KOPT-K1 (cell line): ENCODE measurements around the gene ELOVL1.

Experiments
- H3K27ac ChIP-seq: fragments of 200-600 bp; sonication (generic); 2 replicates; pipeline ENCODE4 v1.5.1; 2016; ENCODE audit warnings: antibody characterized with exemption, mild to moderate bottlenecking, low read depth, low read length; ENCODE audit not compliant: poor library complexity, severe bottlenecking
- H3K36me3 ChIP-seq: fragments of 200-600 bp; sonication (generic); 2 replicates; pipeline ENCODE4 v1.5.1; 2017; ENCODE audit warnings: antibody characterized with exemption, mild to moderate bottlenecking, low read length, moderate library complexity; ENCODE audit not compliant: insufficient read depth
- H3K9me3 ChIP-seq: fragments of 200-600 bp; sonication (generic); 2 replicates; pipeline ENCODE4 v1.5.1; 2017; ENCODE audit warnings: antibody characterized with exemption, low read length, mild to moderate bottlenecking; ENCODE audit not compliant: insufficient read depth, poor library complexity, severe bottlenecking

The ELOVL1 gene

GRCh38 chr1:43368646-43369020, 822 bp upstream of the ELOVL1 start:
- peaks cover 18% of the 10 kb centered on the region for H3K36me3 ChIP-seq
- H3K9me3 ChIP-seq, result no peaks in the 10 kb centered on the region
- H3K27ac ChIP-seq, result peak overlapping the region; percentile 90

DNA sequence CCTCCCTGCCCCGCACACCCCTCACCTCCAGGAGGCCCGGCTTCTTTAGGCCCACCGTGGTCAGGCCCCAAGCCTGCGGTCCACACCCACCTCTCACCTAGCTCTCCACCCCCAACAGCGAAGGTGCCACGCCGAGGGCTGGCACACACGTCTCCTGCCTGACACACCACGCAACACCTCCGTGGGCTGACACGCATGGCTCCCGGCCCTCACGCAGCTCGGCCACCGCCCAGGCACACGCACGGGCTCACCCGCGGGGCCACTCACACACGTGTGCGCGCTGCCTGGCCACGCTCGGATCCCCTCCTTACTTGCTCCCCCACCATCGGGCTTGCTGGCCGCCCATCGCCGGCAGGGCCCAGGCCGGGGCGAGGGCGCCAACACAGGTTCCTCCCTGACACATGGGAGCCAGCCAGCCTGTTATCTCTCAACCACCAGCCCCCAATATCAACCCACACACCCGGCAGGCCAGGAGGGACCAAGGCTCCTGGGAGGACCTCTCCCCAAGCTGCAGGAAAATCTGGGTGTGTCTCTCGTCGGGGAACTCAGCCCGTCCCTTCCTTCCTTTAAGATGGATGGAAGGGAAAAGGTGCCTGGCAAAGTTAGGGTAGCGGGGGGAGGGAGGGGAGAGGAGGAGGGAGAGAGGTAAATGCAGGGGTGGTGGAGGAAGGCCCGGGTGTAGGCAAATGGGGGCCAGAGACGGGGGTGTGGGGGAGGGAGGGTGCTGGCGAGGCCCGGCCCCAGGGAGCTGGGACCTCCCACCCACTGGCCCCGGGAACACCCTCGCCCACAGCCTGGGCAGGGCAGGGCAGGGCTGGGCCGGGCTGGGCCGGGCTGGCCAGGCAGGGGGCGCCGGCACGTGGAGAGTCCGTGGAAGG, 546 bp downstream of the ELOVL1 start:
- Histone ChIP-seq H3K27ac (peak overlapping the region; percentile 90), H3K36me3 (peaks cover 32% of the 10 kb centered on the region), H3K9me3 (no peaks in the 10 kb centered on the region)

GRCh38 chr1:43366601-43367025, 1.2 kb downstream of the ELOVL1 start:
- Histone ChIP-seq H3K27ac (peak overlapping the region; percentile 90), H3K36me3 (peaks cover 38% of the 10 kb centered on the region), H3K9me3 (no peaks in the 10 kb centered on the region)

DNA sequence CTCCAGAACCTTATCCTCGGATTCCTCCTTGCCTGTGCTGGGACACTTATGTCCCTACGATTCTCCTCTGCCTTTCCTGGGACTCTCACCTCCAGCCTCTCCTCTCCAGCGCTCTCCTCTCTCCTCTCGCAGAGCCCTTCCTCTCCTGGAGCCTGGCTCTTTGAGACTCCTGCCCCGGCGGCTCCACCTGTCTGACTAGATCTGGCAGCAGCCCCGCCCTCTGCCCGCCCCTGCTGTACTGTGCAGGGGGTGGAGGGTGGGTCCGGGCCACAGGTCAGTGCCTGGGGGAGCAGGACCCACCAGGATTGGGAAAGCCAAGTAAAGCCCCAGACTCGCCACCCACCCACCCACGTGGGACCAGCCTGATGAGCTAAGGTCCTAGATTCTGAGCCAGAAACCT, 1.6 kb downstream of the ELOVL1 start:
- Histone ChIP-seq H3K36me3 (peaks cover 43% of the 10 kb centered on the region), H3K9me3 (no peaks in the 10 kb centered on the region), H3K27ac (peak overlapping the region; percentile 90)

GRCh38 chr1:43365678-43366077, 2.1 kb downstream of the ELOVL1 start:
- Histone ChIP-seq H3K27ac (no peak overlapping the region), H3K36me3 (peaks cover 48% of the 10 kb centered on the region), H3K9me3 (no peaks in the 10 kb centered on the region)

GRCh38 chr1:43363935-43364525, 3.8 kb downstream of the ELOVL1 start:
- peaks cover 60% of the 10 kb centered on the region for H3K36me3 ChIP-seq
- H3K9me3 ChIP-seq, result no peaks in the 10 kb centered on the region
- H3K27ac ChIP-seq, result no peak overlapping the region

DNA sequence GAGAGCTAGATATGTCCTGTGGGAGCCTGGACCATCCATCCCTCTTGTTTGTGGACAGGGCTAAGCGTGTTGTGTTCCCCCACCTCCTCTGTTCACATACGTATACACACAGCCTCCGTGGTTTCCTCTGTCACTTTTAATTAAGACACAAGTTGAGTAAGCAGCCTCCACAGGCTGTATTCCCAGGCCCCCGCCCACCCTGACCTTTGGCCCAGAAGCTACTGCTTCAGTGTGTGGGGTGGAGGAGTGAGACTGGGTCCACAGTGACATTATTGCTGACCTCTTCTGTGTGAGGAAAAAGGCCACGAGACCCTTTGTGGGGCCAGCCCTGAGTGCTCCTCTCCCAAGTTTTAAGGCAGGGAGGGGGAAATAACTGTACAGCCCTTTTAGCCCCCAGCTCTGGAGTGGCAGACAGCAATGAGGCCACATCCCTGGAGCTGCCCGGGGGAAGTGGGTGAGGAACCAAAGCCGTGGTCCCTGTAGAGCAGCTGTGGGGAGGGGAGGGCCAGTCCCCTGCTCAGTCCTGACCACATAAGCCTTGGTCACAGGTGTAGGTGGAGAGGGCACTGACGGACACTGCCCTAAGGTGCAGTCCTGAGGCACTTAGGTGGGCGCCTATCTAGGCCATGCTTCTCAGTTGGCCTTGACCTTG, 4.4 kb downstream of the ELOVL1 start:
- Histone ChIP-seq H3K27ac (no peak overlapping the region), H3K36me3 (peaks cover 60% of the 10 kb centered on the region), H3K9me3 (no peaks in the 10 kb centered on the region)

DNA sequence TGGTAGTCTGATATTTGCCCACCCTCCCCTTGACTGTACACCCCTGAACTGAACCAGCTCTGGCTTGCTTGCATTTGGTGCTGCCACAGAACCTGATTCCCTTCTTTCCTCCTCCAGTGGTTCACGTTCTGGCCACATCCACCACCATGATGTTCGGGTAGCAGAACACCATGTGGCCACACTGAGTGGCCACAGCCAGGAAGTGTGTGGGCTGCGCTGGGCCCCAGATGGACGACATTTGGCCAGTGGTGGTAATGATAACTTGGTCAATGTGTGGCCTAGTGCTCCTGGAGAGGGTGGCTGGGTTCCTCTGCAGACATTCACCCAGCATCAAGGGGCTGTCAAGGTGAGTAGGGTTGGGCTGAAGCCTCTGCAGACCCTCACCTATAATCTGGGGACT, 7.2 kb downstream of the ELOVL1 start:
- Histone ChIP-seq H3K27ac (peak overlapping the region; percentile 85), H3K36me3 (peaks cover 60% of the 10 kb centered on the region), H3K9me3 (no peaks in the 10 kb centered on the region)

DNA sequence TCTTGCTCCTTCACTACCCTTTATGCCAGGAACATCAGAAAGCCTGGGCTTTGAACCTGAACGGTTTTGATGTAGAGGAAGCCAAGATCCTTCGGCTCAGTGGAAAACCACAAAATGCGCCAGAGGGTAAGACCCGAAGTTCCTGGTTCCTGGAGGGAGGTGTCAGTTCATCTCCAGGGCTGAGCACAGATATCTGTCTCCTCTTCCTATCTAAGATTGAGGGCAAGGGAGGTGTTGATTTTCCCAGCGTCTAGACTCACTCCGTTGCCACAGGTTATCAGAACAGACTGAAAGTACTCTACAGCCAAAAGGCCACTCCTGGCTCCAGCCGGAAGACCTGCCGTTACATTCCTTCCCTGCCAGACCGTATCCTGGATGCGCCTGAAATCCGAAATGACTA, 8.1 kb downstream of the ELOVL1 start:
- Histone ChIP-seq H3K27ac (peak overlapping the region; percentile 85), H3K36me3 (peaks cover 52% of the 10 kb centered on the region), H3K9me3 (no peaks in the 10 kb centered on the region)

DNA sequence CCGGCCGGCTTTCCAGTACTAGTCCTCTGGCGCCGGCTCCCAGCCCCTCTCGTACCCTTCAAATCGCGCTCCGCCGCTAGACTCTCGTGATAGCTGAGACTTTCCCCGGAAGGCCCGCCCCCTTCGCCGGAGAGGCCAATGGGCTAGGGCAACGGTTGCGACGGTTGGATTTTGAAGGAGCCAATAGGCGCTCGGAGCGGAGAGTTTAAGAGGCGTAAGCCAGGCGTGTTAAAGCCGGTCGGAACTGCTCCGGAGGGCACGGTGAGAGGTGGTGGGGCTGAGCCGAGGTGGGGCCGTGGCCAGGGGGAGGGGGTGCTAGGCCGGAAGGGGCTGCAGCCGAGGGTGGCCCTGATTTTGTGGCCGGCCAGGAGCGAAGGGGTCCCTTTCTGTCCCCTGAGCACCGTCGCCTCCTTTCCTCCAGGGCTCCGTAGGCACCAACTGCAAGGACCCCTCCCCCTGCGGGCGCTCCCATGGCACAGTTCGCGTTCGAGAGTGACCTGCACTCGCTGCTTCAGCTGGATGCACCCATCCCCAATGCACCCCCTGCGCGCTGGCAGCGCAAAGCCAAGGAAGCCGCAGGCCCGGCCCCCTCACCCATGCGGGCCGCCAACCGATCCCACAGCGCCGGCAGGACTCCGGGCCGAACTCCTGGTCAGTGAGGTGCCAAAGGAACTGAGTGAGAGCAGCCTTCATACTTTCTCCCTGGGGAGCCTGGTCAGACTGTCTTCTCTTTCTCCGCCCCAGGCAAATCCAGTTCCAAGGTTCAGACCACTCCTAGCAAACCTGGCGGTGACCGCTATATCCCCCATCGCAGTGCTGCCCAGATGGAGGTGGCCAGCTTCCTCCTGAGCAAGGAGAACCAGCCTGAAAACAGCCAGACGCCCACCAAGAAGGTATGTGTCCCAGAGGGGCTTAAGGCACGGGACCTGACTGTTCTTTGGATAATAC, 8.8 kb downstream of the ELOVL1 start, which contains the start of gene CDC20:
Gene CDC20, plus strand, starts transcription at position 236 of the 948 bp plus-strand sequence. Its CDS starts 235 bp downstream, at position 471.
- H3K27ac ChIP-seq, result peak within 1 kb of the TSS; percentile 85
- H3K9me3 ChIP-seq, result no peaks in the 10 kb centered on the region
- peaks cover 46% of the 10 kb centered on the region for H3K36me3 ChIP-seq

- Histone ChIP-seq H3K36me3 (peaks cover 38% of the 10 kb centered on the region), H3K9me3 (no peaks in the 10 kb centered on the region), H3K27ac (peak overlapping the region; percentile 85)
These were observed 9.6 kb downstream of the ELOVL1 start for GRCh38 chr1:43358121-43358745.

GRCh38 chr1:43357251-43357650, 10.6 kb downstream of the ELOVL1 start:
- Histone ChIP-seq H3K36me3 (peaks cover 28% of the 10 kb centered on the region), H3K9me3 (no peaks in the 10 kb centered on the region), H3K27ac (no peak overlapping the region)

GRCh38 chr1:43354936-43355335, 12.9 kb downstream of the ELOVL1 start:
- Histone ChIP-seq H3K9me3 (no peaks in the 10 kb centered on the region), H3K36me3 (peaks cover 5% of the 10 kb centered on the region), H3K27ac (no peak overlapping the region)

DNA sequence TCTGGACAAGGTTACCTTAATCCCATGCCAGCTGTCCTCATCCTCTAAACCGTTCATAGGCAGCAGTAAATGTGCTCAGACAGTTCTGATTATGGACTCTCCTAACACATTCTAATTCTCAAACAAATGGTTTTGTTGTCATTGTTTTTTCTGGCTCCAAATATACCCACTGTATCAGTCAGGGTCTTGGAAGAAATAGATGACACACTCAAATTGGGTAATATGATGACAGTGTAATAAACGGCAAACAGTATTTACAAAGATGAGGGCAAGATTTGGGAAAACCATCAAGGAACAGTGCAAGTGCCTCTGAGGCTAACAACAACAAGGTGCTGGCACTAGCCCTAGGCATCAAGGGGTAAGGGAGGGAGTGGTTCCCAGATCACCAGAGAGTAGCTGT, 13.3 kb downstream of the ELOVL1 start:
- no peak overlapping the region for H3K27ac ChIP-seq
- no peaks in the 10 kb centered on the region for H3K9me3 ChIP-seq
- peaks cover under 1% of the 10 kb centered on the region; the same call in 1 of the 2 replicates for H3K36me3 ChIP-seq
